ENCODE measurements around the gene GRID1. TPM values are rescaled to one million over a fixed set of nuclear protein-coding genes. Genes with fewer than 3 reads are reported as not detected.

The GRID1 gene
- polyA plus RNA-seq, 3 donors: 0.71 to 1.7 (median 1.6) TPM

- 81 to 92% (median 85%) methylated on average over 7 of the region's 7 CpGs for WGBS, 3 donors
Observed at GRCh38 chr10:86266446-86267242, 100.0 kb downstream of the GRID1 start.

GRCh38 chr10:86265895-86266259, 100.7 kb downstream of the GRID1 start:
- H3K27ac ChIP-seq (ENCODE audit: low read depth, low read length): no peak overlapping the region
- WGBS, 3 donors: 77 to 80% (median 79%) methylated on average over 3 of the region's 3 CpGs

More at GRCh38 chr10:86266446-86267242, 100.0 kb downstream of the GRID1 start:
- H3K27ac ChIP-seq (ENCODE audit: low read depth, low read length): no peak overlapping the region

- whole genome bisulfite sequencing, 3 donors: 72 to 77% (median 76%) methylated on average over 8 of the region's 8 CpGs
Observed at GRCh38 chr10:86265236-86265894, 101.2 kb downstream of the GRID1 start.

GRCh38 chr10:86264481-86265231, 101.9 kb downstream of the GRID1 start:
- H3K27ac ChIP-seq (ENCODE audit: low read depth, low read length): no peak overlapping the region
- 66 to 79% (median 67%) methylated on average over 14 of the region's 14 CpGs for WGBS, 3 donors

More at GRCh38 chr10:86265236-86265894, 101.2 kb downstream of the GRID1 start:
- H3K27ac ChIP-seq (ENCODE audit: low read depth, low read length): no peak overlapping the region

- 77 to 83% (median 81%) methylated on average over 5 of the region's 5 CpGs for WGBS, 3 donors
- H3K27ac ChIP-seq (ENCODE audit: low read depth, low read length): no peak overlapping the region
Observed at GRCh38 chr10:86263907-86264306, 102.7 kb downstream of the GRID1 start.

GRCh38 chr10:86263209-86263608, 103.4 kb downstream of the GRID1 start:
- H3K27ac ChIP-seq (ENCODE audit: low read depth, low read length): no peak overlapping the region
- 26 to 33% (median 32%) methylated on average over 27 of the region's 27 CpGs for WGBS, 3 donors

GRCh38 chr10:86262688-86263181, 103.9 kb downstream of the GRID1 start:
- 19 to 22% (median 20%) methylated on average over 29 of the region's 29 CpGs for WGBS, 3 donors

GRCh38 chr10:86261941-86262687, 104.5 kb downstream of the GRID1 start:
- WGBS, 3 donors: 48 to 62% (median 50%) methylated on average over 14 of the region's 14 CpGs
- H3K27ac ChIP-seq (ENCODE audit: low read depth, low read length): no peak overlapping the region

More at GRCh38 chr10:86262688-86263181, 103.9 kb downstream of the GRID1 start:
- no peak overlapping the region for H3K27ac ChIP-seq (ENCODE audit: low read depth, low read length)

- WGBS, 3 donors: 82 to 86% (median 84%) methylated on average over 5 of the region's 5 CpGs
- H3K27ac ChIP-seq (ENCODE audit: low read depth, low read length): no peak overlapping the region
Observed at GRCh38 chr10:86261470-86261869, 105.1 kb downstream of the GRID1 start.

GRCh38 chr10:86260564-86260963, 106.0 kb downstream of the GRID1 start:
- WGBS, 3 donors: 43 to 59% (median 52%) methylated on average over 6 of the region's 6 CpGs
- H3K27ac ChIP-seq (ENCODE audit: low read depth, low read length): no peak overlapping the region

- 80 to 81% (median 80%) methylated on average over 4 of the region's 4 CpGs for WGBS, 3 donors
- no peak overlapping the region for H3K27ac ChIP-seq (ENCODE audit: low read depth, low read length)
Observed at GRCh38 chr10:86259901-86260562, 106.6 kb downstream of the GRID1 start.

GRCh38 chr10:86258941-86259340, 107.7 kb downstream of the GRID1 start:
- WGBS, 3 donors: 38 to 44% (median 43%) methylated on average over 3 of the region's 3 CpGs
- no peak overlapping the region for H3K27ac ChIP-seq (ENCODE audit: low read depth, low read length)

GRCh38 chr10:86258499-86258898, 108.1 kb downstream of the GRID1 start:
- 42 to 61% (median 60%) methylated on average over 1 of the region's 1 CpG for WGBS, 3 donors
- no peak overlapping the region for H3K27ac ChIP-seq (ENCODE audit: low read depth, low read length)

GRCh38 chr10:86257683-86258082, 108.9 kb downstream of the GRID1 start:
- 78 to 91% (median 91%) methylated on average over 2 of the region's 2 CpGs for WGBS, 3 donors
- no peak overlapping the region for H3K27ac ChIP-seq (ENCODE audit: low read depth, low read length)

- H3K27ac ChIP-seq (ENCODE audit: low read depth, low read length): no peak overlapping the region
- 79 to 87% (median 87%) methylated on average over 4 of the region's 4 CpGs for WGBS, 3 donors
Observed at GRCh38 chr10:86256690-86257315, 109.8 kb downstream of the GRID1 start.

- WGBS, 3 donors: 81 to 87% (median 82%) methylated on average over 14 of the region's 14 CpGs
- no peak overlapping the region for H3K27ac ChIP-seq (ENCODE audit: low read depth, low read length)
Observed at GRCh38 chr10:86255405-86256251, 111.0 kb downstream of the GRID1 start.

Measured in adipose tissue (tissue), 3 donors.